Measurements from ENCODE around the gene GOLGA6L10.

The GOLGA6L10 gene

DNA sequence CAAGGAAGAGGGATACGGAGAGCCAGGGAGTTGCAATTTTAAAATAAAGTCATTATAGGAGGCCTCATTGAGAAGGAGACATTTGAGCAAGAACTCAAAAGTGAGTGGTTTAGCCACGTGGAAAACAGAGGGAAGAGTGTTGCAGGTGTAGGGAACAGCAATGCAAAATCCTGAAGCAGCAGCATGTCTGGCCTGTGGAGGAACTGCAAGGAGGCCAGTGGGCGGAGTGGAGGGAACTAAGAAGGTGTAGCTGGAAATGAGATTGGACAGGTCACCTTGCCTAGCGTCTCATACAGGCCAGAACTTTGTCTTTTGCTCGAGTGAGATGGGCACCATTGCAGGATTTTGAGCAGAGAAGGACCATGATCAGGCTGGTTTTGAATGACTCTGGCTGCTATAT is 51.7 kb downstream of the GOLGA6L10 start:
- no peak overlapping the region for H3K4me3 ChIP-seq (ENCODE audit: low read depth, low read length)
- no peak for DNase-seq (ENCODE audit: low read depth)
- in situ Hi-C loops (cut with HindIII; ENCODE audit: low sequenced_read_pairs): no loop called here
- TF ChIP-seq, protein P1, sequence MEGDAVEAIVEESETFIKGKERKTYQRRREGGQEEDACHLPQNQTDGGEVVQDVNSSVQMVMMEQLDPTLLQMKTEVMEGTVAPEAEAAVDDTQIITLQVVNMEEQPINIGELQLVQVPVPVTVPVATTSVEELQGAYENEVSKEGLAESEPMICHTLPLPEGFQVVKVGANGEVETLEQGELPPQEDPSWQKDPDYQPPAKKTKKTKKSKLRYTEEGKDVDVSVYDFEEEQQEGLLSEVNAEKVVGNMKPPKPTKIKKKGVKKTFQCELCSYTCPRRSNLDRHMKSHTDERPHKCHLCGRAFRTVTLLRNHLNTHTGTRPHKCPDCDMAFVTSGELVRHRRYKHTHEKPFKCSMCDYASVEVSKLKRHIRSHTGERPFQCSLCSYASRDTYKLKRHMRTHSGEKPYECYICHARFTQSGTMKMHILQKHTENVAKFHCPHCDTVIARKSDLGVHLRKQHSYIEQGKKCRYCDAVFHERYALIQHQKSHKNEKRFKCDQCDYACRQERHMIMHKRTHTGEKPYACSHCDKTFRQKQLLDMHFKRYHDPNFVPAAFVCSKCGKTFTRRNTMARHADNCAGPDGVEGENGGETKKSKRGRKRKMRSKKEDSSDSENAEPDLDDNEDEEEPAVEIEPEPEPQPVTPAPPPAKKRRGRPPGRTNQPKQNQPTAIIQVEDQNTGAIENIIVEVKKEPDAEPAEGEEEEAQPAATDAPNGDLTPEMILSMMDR (IDR thresholded peaks at IDR 0.05; ENCODE audit: low read depth, low read length, missing control alignments): no peak

DNA sequence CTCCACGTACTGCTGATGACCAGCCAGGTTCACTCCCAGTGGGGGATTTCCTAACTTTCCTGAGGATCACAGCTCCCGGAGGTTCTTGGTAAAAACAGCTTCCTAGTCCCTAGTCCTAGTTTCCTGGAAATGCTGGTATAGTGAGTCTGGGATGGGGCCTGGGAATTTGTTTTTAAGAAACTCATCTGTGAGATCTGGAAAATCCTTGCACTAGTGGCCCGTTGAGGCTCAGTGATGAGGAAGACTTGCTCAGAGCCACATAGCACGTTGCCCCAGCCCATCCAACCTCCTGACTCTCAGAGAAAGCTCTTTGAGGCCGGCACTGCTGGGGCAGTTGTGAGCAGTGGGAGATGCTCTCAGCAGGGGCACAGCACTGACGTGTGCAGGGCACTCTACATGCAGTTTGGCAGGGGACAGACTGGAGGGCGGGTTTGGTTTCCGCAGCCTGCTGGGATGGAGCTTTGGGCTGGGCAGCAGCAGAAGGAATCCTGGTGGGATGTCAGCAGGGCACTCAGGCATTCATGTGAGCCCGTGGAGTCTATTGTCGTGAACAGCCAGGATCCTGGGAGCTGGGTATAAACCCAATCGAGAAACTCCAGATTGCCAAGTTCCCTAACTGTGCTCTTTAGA is 55.1 kb downstream of the GOLGA6L10 start:
- TF ChIP-seq, protein P1 (IDR thresholded peaks at IDR 0.05; ENCODE audit: low read depth, low read length, missing control alignments): no peak
- no peak for DNase-seq (ENCODE audit: low read depth)
- in situ Hi-C loops (cut with HindIII; ENCODE audit: low sequenced_read_pairs): no loop called here

DNA sequence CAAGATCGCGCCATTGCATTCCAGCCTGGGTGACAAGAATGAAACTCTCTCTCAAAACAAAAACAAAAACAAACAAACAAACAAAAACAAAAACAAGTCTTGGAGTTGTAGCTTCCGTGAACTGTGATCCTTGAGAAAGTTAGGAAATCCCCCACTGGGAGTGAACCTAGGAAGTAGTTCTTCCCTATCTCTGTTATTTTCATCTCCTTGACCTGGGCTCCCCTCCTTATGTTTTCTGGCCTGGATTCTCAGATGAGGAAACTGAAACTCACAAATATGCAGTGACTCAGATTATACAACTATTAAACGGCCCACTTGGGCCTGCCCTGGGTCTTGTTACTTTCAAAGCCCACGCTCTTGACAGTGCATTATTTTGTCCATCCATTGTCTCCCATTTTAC is 57.0 kb downstream of the GOLGA6L10 start:
- in situ Hi-C loops (cut with HindIII; ENCODE audit: low sequenced_read_pairs): no loop called here

More for the DNA sequence above, 55.1 kb downstream of the GOLGA6L10 start:
- H3K4me3 ChIP-seq (ENCODE audit: low read depth, low read length): no peak overlapping the region

More for the DNA sequence above, 57.0 kb downstream of the GOLGA6L10 start:
- TF ChIP-seq, protein P1 (IDR thresholded peaks at IDR 0.05; ENCODE audit: low read depth, low read length, missing control alignments): no peak
- no peak for DNase-seq (ENCODE audit: low read depth)
- H3K4me3 ChIP-seq (ENCODE audit: low read depth, low read length): no peak overlapping the region

Data from astrocyte of the cerebellum (primary cell).